ENCODE data around the gene CERS2.

Gene CERS2

DNA sequence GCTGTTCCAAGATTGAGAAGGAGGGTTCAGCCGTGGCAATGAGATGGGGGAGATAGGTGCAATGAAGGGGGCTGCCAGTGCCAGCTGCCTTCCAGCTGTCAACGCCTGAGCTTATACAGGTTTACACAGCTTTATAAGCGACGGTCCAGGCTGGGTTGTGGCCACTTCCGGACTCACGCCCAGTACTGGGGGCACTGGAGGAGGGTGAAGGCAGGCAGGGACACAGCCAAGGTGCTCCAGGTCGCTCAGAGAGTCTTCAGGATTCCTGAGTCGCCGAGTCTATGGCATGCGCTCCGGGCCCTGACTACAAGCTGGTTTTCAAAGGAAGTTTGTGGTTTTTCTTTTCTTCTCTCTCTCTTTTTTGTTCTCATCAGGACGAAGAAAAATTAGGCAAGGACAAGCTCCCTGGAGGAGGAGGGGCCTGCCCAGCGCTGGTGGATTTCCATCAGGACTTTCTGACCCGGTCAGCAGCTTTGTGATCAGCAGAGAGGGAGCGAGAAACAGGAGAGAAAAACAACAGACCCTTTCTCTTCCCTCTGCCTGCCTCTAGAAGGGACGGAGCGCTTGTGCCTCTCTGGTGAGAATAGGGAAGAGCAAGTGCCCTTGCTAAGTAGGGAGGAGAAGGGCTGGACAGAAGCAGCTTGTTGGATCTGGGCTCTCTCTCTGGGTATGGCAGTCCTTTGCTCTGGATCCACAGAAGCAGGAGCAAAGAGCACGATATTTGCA lies 31.9 kb upstream of the CERS2 start, which contains the start of gene MINDY1:
TSS of gene MINDY1 (minus strand) at position 576 of the 726 bp plus-strand sequence. CDS start 4,285 bp downstream, outside the sequence.
- Histone ChIP-seq H3K36me3 (ENCODE audit: insufficient read depth, low read length) (peaks cover 12% of the 10 kb centered on the region), H3K27me3 (ENCODE audit: control insufficient read depth in 1 of 2, insufficient read depth in 2 of 2, low read length in 2 of 2) (no peaks in the 10 kb centered on the region), H3K4me3 (ENCODE audit: low read depth in 1 of 2, low read length in 2 of 2) (peak within 1 kb of the TSS; percentile 49 to 98), H3K4me1 (ENCODE audit: insufficient read depth, low read length) (peaks cover 40% of the 10 kb centered on the region), H3K27ac (ENCODE audit: low read depth, low read length) (peak within 1 kb of the TSS; percentile 78), H3K9ac (ENCODE audit: low read length) (peak within 1 kb of the TSS; percentile 81), H3K9me3 (ENCODE audit: low read length) (no peaks in the 10 kb centered on the region)

DNA sequence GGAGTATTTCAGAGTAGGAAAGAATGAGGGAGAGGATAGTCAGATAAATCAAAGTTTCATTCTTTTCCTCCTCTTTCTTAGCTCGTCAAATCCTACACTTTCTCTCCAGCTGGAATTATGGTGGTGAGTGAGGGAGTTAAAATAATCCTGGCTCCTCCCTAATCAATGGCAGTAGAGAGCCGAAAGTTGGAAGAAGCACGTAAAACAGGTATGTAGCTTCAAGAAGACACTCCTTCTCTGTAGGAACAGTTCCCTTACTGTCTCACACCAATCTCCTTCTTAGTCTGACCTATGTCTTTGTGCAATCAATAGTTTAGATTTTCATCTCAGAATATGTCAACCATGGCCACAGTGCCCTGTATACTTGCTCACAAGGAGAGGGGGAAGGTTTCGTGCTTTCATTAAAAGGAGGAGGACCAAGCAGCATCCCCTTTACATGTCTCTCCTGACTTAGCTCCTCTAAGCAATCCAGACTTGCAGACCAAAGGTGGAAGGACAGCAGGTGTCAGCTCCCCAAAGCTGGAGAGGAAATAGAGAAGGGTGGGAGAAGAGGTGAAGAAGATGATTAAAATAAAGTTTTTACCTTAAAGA lies 31.2 kb upstream of the CERS2 start:
- Histone ChIP-seq H3K4me1 (ENCODE audit: insufficient read depth, low read length) (peaks cover 40% of the 10 kb centered on the region), H3K4me3 (ENCODE audit: low read depth in 1 of 2, low read length in 2 of 2) (peak overlapping the region; percentile 49 to 93), H3K9me3 (ENCODE audit: low read length) (no peaks in the 10 kb centered on the region), H3K27ac (ENCODE audit: low read depth, low read length) (peak overlapping the region; percentile 78), H3K27me3 (ENCODE audit: control insufficient read depth in 1 of 2, insufficient read depth in 2 of 2, low read length in 2 of 2) (no peaks in the 10 kb centered on the region), H3K36me3 (ENCODE audit: insufficient read depth, low read length) (peaks cover 18% of the 10 kb centered on the region), H3K9ac (ENCODE audit: low read length) (peak overlapping the region; percentile 81)

DNA sequence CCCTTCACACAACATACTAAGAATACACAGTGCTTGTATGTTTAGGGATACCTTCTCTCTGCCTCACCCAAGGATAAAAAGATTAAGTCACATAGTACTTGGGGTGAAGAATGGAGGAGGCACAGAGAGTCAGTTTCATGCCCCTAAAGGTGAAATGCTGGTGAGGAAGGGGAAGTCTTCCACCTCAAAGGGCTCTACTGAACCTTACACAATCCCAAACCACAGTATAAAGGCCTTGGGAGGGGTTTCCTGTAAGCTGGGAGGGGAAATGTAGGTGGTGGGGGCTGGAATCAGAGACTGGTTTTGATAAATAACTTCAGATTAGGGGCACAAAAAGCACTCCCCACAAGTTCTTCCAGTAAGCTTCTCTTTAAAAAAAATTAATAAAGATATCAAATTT lies 28.5 kb upstream of the CERS2 start:
- Histone ChIP-seq H3K9ac (ENCODE audit: low read length) (peak overlapping the region; percentile 4), H3K27ac (ENCODE audit: low read depth, low read length) (no peak overlapping the region), H3K4me3 (ENCODE audit: low read depth in 1 of 2, low read length in 2 of 2) (peak overlapping the region in 1 of 2 donors; percentile 47), H3K9me3 (ENCODE audit: low read length) (no peaks in the 10 kb centered on the region), H3K4me1 (ENCODE audit: insufficient read depth, low read length) (peaks cover 33% of the 10 kb centered on the region), H3K27me3 (ENCODE audit: control insufficient read depth in 1 of 2, insufficient read depth in 2 of 2, low read length in 2 of 2) (no peaks in the 10 kb centered on the region), H3K36me3 (ENCODE audit: insufficient read depth, low read length) (peaks cover 36% of the 10 kb centered on the region)

DNA sequence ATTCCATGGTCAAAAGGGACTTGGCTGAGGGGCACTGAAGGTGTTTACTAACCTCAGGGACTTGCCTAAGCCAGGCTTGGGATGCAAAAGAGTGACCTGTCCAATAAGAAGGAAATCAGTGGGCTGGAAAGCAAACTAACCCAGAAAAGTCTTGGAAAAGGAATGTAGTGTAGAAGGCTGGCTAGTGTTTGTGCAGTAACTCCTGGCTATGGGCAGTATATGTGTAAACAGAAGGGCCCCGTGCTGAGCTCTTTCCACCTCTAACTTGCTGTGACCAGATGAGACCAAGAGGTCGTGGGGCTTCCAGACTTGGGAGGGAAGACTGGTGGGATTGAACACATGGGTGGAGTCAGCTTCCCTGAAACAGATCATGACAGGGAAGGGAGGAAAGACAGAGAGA lies 28.0 kb upstream of the CERS2 start:
- no peak overlapping the region for H3K27ac ChIP-seq (ENCODE audit: low read depth, low read length)
- H3K4me3 ChIP-seq (ENCODE audit: low read depth in 1 of 2, low read length in 2 of 2), result peak overlapping the region in 1 of 2 donors; percentile 47
- peak overlapping the region; percentile 4 for H3K9ac ChIP-seq (ENCODE audit: low read length)
- peaks cover 30% of the 10 kb centered on the region for H3K4me1 ChIP-seq (ENCODE audit: insufficient read depth, low read length)
- H3K36me3 ChIP-seq (ENCODE audit: insufficient read depth, low read length), result peaks cover 42% of the 10 kb centered on the region
- no peaks in the 10 kb centered on the region for H3K9me3 ChIP-seq (ENCODE audit: low read length)
- H3K27me3 ChIP-seq (ENCODE audit: control insufficient read depth in 1 of 2, insufficient read depth in 2 of 2, low read length in 2 of 2), result no peaks in the 10 kb centered on the region

DNA sequence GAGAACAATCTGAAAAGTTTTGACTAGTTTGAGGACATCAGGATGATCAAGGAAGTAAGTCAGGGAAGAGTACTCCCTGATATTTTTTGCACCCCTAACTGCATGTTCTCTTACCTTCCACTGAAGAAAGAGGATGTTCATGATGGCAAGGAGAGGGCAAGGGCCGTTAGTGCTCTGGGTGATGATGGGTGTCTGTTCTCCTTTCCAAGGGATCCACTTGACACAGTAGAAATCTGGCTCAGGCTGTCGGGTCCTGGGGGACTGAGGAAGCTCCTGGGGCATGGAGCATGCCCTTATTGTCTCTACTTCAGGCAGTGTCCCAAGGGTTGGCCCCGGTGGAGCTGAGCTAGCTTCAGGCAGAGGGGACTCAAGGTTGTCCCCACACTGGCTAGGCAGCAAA lies 27.4 kb upstream of the CERS2 start:
- Histone ChIP-seq H3K9me3 (ENCODE audit: low read length) (no peaks in the 10 kb centered on the region), H3K4me3 (ENCODE audit: low read depth in 1 of 2, low read length in 2 of 2) (no peak overlapping the region), H3K27me3 (ENCODE audit: control insufficient read depth in 1 of 2, insufficient read depth in 2 of 2, low read length in 2 of 2) (no peaks in the 10 kb centered on the region), H3K27ac (ENCODE audit: low read depth, low read length) (no peak overlapping the region), H3K4me1 (ENCODE audit: insufficient read depth, low read length) (peaks cover 24% of the 10 kb centered on the region), H3K36me3 (ENCODE audit: insufficient read depth, low read length) (peaks cover 48% of the 10 kb centered on the region), H3K9ac (ENCODE audit: low read length) (no peak overlapping the region)

DNA sequence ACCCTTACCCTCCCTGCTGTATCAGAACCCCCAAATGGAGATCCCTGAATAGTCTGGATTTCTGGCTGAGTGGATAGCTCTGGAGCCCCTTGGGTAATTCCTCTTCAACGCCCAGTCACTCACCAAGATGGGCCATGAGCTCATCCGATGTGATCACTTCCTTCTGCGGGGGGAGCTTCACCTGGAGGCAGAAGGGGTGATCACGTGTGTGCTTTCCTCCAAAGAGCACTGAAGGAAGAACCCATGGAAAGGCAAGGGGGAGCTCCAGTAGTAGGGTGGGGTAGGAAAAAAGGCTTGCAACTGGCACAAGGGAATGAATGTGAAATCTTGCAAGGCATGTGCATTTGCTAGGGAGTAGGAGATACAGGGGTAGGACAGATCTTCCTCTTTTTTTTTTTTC lies 27.0 kb upstream of the CERS2 start:
- no peaks in the 10 kb centered on the region for H3K27me3 ChIP-seq (ENCODE audit: control insufficient read depth in 1 of 2, insufficient read depth in 2 of 2, low read length in 2 of 2)
- H3K9ac ChIP-seq (ENCODE audit: low read length), result no peak overlapping the region
- H3K4me3 ChIP-seq (ENCODE audit: low read depth in 1 of 2, low read length in 2 of 2), result no peak overlapping the region
- H3K27ac ChIP-seq (ENCODE audit: low read depth, low read length), result no peak overlapping the region
- H3K36me3 ChIP-seq (ENCODE audit: insufficient read depth, low read length), result peaks cover 51% of the 10 kb centered on the region
- peaks cover 21% of the 10 kb centered on the region for H3K4me1 ChIP-seq (ENCODE audit: insufficient read depth, low read length)
- H3K9me3 ChIP-seq (ENCODE audit: low read length), result no peaks in the 10 kb centered on the region

DNA sequence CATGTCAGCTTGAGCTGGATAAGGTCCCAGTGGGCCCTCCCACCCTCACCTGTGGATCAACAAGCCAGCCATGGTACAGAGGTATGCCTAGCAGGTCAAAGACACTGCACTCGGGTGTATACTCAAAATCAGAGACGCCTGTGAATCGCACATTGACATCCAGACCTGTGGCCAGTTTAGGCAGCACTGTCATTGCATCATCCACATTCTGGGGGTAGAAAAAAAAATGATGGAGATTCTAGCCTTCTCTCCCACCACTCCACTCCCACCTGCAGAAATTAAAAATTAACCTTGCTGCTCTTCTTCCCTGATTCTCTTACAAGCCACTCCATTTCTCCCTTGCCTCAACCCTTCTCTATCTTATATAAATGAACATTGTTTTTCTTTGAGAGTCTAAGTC lies 25.8 kb upstream of the CERS2 start:
- H3K9me3 ChIP-seq (ENCODE audit: low read length), result no peaks in the 10 kb centered on the region
- H3K27ac ChIP-seq (ENCODE audit: low read depth, low read length), result no peak overlapping the region
- H3K4me1 ChIP-seq (ENCODE audit: insufficient read depth, low read length), result peaks cover 24% of the 10 kb centered on the region

DNA sequence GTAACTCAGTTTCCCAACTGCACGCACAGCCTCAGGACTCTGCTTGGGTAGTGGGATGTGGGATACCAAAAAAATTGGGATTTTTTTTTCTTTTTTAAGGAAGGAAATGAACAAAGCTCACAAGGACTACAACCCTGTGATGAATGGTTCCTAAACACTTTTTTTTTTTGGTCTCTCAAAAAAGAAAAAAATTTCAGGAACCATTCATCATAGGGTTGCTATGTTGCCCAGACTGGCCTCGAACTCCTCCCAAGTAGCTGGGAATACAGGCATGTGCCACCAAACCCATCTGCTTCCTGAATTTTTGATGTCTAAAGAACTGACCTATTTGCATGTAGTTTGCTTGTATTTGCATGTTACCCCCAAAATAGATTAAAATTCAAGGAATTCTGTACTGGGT lies 25.3 kb upstream of the CERS2 start:
- Histone ChIP-seq H3K4me3 (ENCODE audit: low read depth in 1 of 2, low read length in 2 of 2) (no peak overlapping the region), H3K27ac (ENCODE audit: low read depth, low read length) (no peak overlapping the region), H3K27me3 (ENCODE audit: control insufficient read depth in 1 of 2, insufficient read depth in 2 of 2, low read length in 2 of 2) (no peaks in the 10 kb centered on the region), H3K36me3 (ENCODE audit: insufficient read depth, low read length) (peaks cover 51% of the 10 kb centered on the region), H3K9ac (ENCODE audit: low read length) (no peak overlapping the region), H3K9me3 (ENCODE audit: low read length) (no peaks in the 10 kb centered on the region), H3K4me1 (ENCODE audit: insufficient read depth, low read length) (peaks cover 26% of the 10 kb centered on the region)

More for the DNA sequence above, 25.8 kb upstream of the CERS2 start:
- Histone ChIP-seq H3K36me3 (ENCODE audit: insufficient read depth, low read length) (peaks cover 51% of the 10 kb centered on the region), H3K4me3 (ENCODE audit: low read depth in 1 of 2, low read length in 2 of 2) (no peak overlapping the region), H3K9ac (ENCODE audit: low read length) (no peak overlapping the region), H3K27me3 (ENCODE audit: control insufficient read depth in 1 of 2, insufficient read depth in 2 of 2, low read length in 2 of 2) (no peaks in the 10 kb centered on the region)

DNA sequence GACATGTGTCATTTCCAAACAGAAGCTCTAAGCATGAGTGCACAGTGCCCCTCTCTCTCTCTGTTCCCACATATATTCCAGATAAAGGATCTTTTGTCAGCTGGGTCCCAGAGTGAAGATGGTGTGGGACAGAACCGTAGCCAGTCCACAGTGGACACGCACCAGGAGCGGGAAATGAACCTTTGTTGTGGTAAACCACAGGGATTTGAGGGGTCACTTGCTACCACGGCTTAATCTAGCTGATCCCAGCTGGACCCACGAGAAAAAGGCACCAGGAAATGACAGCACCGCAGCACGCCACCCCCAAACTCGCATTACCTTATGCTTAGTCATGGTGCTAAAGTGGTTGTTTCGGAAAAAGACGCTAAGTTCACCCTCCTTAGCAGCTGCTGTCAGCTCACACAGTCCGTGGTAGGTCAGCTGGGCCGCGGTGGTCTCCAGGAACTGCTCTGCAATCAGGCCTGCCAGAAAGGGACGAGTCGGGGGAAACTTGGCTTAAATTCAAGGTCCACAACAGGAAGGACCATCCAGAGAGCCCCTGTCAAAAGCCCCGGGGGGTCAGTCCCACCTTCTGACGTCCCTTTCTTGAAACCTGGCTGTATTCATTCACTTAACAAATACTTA lies 24.5 kb upstream of the CERS2 start:
- Histone ChIP-seq H3K9ac (ENCODE audit: low read length) (no peak overlapping the region), H3K27me3 (ENCODE audit: control insufficient read depth in 1 of 2, insufficient read depth in 2 of 2, low read length in 2 of 2) (no peaks in the 10 kb centered on the region), H3K27ac (ENCODE audit: low read depth, low read length) (no peak overlapping the region), H3K4me3 (ENCODE audit: low read depth in 1 of 2, low read length in 2 of 2) (no peak overlapping the region), H3K4me1 (ENCODE audit: insufficient read depth, low read length) (peaks cover 24% of the 10 kb centered on the region), H3K36me3 (ENCODE audit: insufficient read depth, low read length) (peaks cover 51% of the 10 kb centered on the region), H3K9me3 (ENCODE audit: low read length) (no peaks in the 10 kb centered on the region)

DNA sequence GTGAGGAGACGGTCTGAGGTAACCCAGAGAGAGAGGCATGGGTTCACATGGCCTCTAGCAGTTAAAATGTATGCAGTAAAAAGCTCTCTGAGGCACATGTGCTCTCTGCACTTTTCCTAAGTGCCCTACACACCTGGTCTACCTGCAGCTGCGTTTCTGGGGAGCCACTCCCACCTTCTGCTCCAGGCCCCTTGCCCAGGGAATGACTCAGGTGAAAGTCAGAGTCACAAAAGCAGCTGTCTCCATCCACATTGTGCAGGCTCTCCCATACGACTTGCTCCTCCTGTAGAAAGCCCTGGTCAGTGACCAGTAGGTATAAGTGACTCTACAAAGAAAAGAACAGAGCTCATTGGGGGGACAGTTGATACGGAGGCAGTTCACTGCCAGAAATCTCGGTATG lies 23.3 kb upstream of the CERS2 start:
- H3K27me3 ChIP-seq (ENCODE audit: control insufficient read depth in 1 of 2, insufficient read depth in 2 of 2, low read length in 2 of 2), result no peaks in the 10 kb centered on the region
- H3K9ac ChIP-seq (ENCODE audit: low read length), result no peak overlapping the region
- no peak overlapping the region for H3K4me3 ChIP-seq (ENCODE audit: low read depth in 1 of 2, low read length in 2 of 2)
- peaks cover 18% of the 10 kb centered on the region for H3K4me1 ChIP-seq (ENCODE audit: insufficient read depth, low read length)
- no peaks in the 10 kb centered on the region for H3K9me3 ChIP-seq (ENCODE audit: low read length)
- no peak overlapping the region for H3K27ac ChIP-seq (ENCODE audit: low read depth, low read length)
- peaks cover 51% of the 10 kb centered on the region for H3K36me3 ChIP-seq (ENCODE audit: insufficient read depth, low read length)

DNA sequence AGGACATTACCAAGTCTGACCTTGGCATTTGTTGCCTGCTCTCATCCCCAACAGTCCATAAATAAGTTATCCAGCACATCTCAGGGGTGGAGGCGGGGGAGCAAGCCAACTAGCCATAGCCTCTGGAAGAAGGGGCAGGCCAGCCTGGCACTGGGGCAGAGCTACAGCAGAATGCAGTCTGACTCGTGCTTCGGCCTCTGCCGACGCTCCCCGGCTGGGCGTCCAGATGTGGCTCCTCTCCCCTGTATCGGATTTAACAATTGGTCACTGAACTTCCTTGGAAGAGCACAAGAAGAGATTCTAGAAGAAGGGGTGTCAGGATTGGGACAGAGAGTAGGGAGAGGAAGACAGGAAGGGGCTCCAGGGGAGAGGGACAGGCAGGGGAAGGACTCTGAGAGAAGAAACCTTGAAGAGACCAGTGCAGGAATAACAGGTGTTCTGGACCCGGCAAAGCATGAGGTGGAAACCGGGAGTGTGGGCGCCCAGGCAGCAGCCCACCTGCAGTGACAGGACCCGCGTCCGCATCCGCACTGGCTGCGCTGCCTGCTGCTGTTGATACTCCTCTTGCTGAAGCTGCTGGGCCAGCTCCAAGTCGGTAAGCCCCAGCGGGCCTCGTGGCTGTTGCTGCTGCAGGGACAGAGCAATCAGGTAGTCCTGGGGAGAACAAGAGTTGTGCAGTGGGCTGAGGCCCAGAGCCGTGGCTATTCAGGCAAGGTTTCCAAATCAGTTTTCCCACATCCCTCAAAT lies 22.7 kb upstream of the CERS2 start:
- Histone ChIP-seq H3K27ac (ENCODE audit: low read depth, low read length) (no peak overlapping the region), H3K9ac (ENCODE audit: low read length) (no peak overlapping the region), H3K27me3 (ENCODE audit: control insufficient read depth in 1 of 2, insufficient read depth in 2 of 2, low read length in 2 of 2) (no peaks in the 10 kb centered on the region), H3K9me3 (ENCODE audit: low read length) (no peaks in the 10 kb centered on the region), H3K4me1 (ENCODE audit: insufficient read depth, low read length) (peaks cover 11% of the 10 kb centered on the region), H3K4me3 (ENCODE audit: low read depth in 1 of 2, low read length in 2 of 2) (no peak overlapping the region), H3K36me3 (ENCODE audit: insufficient read depth, low read length) (peaks cover 51% of the 10 kb centered on the region)

Data from muscle layer of colon (tissue), 2 donors.